Neural progenitor cell (in vitro differentiated cells): ENCODE data around the gene MAST1. TPM values are rescaled to one million over a fixed set of nuclear protein-coding genes. Genes with fewer than 3 reads are reported as not detected.
"Not testable (repeated sequence)": the region's sequence is repeated elsewhere in the genome, so short reads cannot be mapped to it uniquely, and the experiment has no call there.

ENCODE experiments used
- DNase-seq: peaks from one replicate; pipeline ENCODE4 v3.0.0-alpha.2; 2016; ENCODE audit warnings: low spot score
- H2AFZ ChIP-seq: fragments of 200-600 bp; sonication (generic); replicated peaks from 2 replicates; pipeline ENCODE4 v1.6.1; 2016; ENCODE audit warnings: antibody characterized with exemption
- H3F3A ChIP-seq: fragments of 200-600 bp; sonication (generic); 2 replicates; pipeline ENCODE4 v1.6.1; 2016; ENCODE audit warnings: antibody characterized with exemption, low read depth
- H3K27ac ChIP-seq: fragments of 200-600 bp; sonication (generic); 2 replicates; pipeline ENCODE4 v1.5.1; 2016; ENCODE audit warnings: mild to moderate bottlenecking
- H3K27me3 ChIP-seq: fragments of 200-600 bp; sonication (generic); 2 replicates; pipeline ENCODE4 v1.6.1; 2016; ENCODE audit warnings: mild to moderate bottlenecking, moderate library complexity
- H3K36me3 ChIP-seq: fragments of 200-600 bp; sonication (generic); 2 replicates; pipeline ENCODE4 v1.5.1; 2016
- H3K4me1 ChIP-seq: fragments of 200-600 bp; sonication (generic); 2 replicates; pipeline ENCODE4 v1.6.1; 2016; ENCODE audit warnings: mixed run types
- H3K4me2 ChIP-seq: fragments of 200-600 bp; sonication (generic); 2 replicates; pipeline ENCODE4 v1.6.1; 2016
- H3K4me3 ChIP-seq: fragments of 200-600 bp; sonication (generic); 2 replicates; pipeline ENCODE4 v1.5.1; 2016
- H3K79me2 ChIP-seq: fragments of 200-600 bp; sonication (generic); 2 replicates; pipeline ENCODE4 v1.6.1; 2016; ENCODE audit warnings: low read depth
- H3K9ac ChIP-seq: fragments of 200-600 bp; sonication (generic); 2 replicates; pipeline ENCODE4 v1.6.1; 2016
- H3K9me3 ChIP-seq: fragments of 200-600 bp; sonication (generic); 2 replicates; pipeline ENCODE4 v1.5.1; 2016; ENCODE audit warnings: low read depth
- H4K20me1 ChIP-seq: fragments of 200-600 bp; sonication (generic); 2 replicates; pipeline ENCODE4 v1.6.1; 2016; ENCODE audit warnings: low read depth
- H3K27ac Mint-ChIP-seq: 3 replicates; pipeline ENCODE4 v1.8.0; 2021; ENCODE audit warnings: mixed read lengths
- H3K27me3 Mint-ChIP-seq: 2 replicates; pipeline ENCODE4 v1.8.0; 2022; ENCODE audit warnings: low read depth, mild to moderate bottlenecking, inconsistent platforms, moderate library complexity, mixed read lengths; ENCODE audit not compliant: insufficient read depth
- H3K36me3 Mint-ChIP-seq: 3 replicates; pipeline ENCODE4 v1.8.0; 2021; ENCODE audit warnings: mixed read lengths
- H3K4me1 Mint-ChIP-seq: 3 replicates; pipeline ENCODE4 v1.8.0; 2021; ENCODE audit warnings: mixed read lengths
- H3K4me3 Mint-ChIP-seq: 3 replicates; pipeline ENCODE4 v1.8.0; 2021; ENCODE audit warnings: mild to moderate bottlenecking, moderate library complexity, mixed read lengths
- H3K9me3 Mint-ChIP-seq: 3 replicates; pipeline ENCODE4 v1.8.0; 2020; ENCODE audit warnings: mixed read lengths
- CTCF ChIP-seq: fragments of 200-600 bp; sonication (generic); IDR thresholded peaks from 2 replicates; pipeline ENCODE4 v1.5.1; 2017; ENCODE audit warnings: antibody characterized with exemption, mild to moderate bottlenecking
- EZH2 ChIP-seq: fragments of 200-600 bp; sonication (generic); IDR thresholded peaks from 2 replicates; pipeline ENCODE4 v1.6.1; 2017; ENCODE audit warnings: antibody characterized with exemption, mild to moderate bottlenecking, moderate library complexity
- EZH2phosphoT487 ChIP-seq: fragments of 200-600 bp; sonication (generic); IDR thresholded peaks from 2 replicates; pipeline ENCODE4 v1.6.1; 2017; ENCODE audit warnings: antibody characterized with exemption
- total RNA-seq: library from RNA; depleted of rRNA; stranded (reverse); fragments of >200 nt; gene quantifications from 2 replicates; pipeline ENCODE4 v1.2.3, GENCODE V29; 2015; ENCODE audit warnings: low replicate concordance

Gene MAST1
- total RNA-seq, 1 donor from 2014 or later, result 8.3 TPM

DNA sequence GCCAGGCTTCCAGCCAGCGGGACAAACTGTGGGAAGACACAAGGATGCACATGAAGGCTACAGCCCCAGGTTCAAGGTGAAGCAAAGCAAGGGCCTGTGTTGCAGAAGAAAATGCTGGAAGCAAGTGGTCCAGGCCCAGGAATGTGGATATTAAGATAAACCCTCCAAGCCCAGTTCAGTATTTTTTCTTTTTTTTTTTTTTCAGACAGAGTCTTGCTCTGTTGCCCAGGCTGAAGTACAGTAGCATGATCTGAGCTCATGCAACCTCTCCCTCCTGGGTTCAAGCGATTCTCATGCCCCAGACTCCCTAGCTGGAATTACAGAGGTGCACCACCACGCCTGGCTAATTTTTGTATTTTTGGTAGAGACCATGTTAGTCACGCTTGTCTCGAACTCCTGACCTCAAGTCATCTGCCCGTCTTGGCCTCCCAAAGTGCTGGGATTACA is 41.2 kb upstream of the MAST1 start:
- H2AFZ ChIP-seq, result no peak overlapping the region
- no peak for DNase-seq
- H4K20me1 ChIP-seq, result peaks cover 22% of the 10 kb centered on the region
- H3K27ac Mint-ChIP-seq, result no peak overlapping the region
- peaks cover 7% of the 10 kb centered on the region for H3K36me3 Mint-ChIP-seq
- H3K4me1 ChIP-seq, result peaks cover 17% of the 10 kb centered on the region
- H3K9me3 ChIP-seq, result no peaks in the 10 kb centered on the region
- no peaks in the 10 kb centered on the region for H3K36me3 ChIP-seq
- no peak overlapping the region for H3K4me3 ChIP-seq
- TF ChIP-seq CTCF (no peak), EZH2 (no peak), EZH2phosphoT487 (no peak)
- H3K4me3 Mint-ChIP-seq, result peak overlapping the region; percentile 75
- H3K9ac ChIP-seq, result no peak overlapping the region
- H3K79me2 ChIP-seq, result peaks cover 25% of the 10 kb centered on the region
- H3K27me3 ChIP-seq, result peaks cover 19% of the 10 kb centered on the region
- H3K27ac ChIP-seq, result no peak overlapping the region
- H3K4me1 Mint-ChIP-seq, result peaks cover 23% of the 10 kb centered on the region
- peaks cover 4% of the 10 kb centered on the region for H3K27me3 Mint-ChIP-seq
- H3K9me3 Mint-ChIP-seq, result no peaks in the 10 kb centered on the region
- H3F3A ChIP-seq, result peaks cover 60% of the 10 kb centered on the region
- H3K4me2 ChIP-seq, result no peak overlapping the region

GRCh38 chr19:12797607-12798006 is 40.7 kb upstream of the MAST1 start:
- not testable (repeated sequence) for H3K9me3 ChIP-seq, H3K4me3 ChIP-seq, H3K9ac ChIP-seq, DNase-seq, H2AFZ ChIP-seq, H3K36me3 ChIP-seq, H3K36me3 Mint-ChIP-seq, H3K4me3 Mint-ChIP-seq, H3K9me3 Mint-ChIP-seq, H3K27ac ChIP-seq, H3K27me3 Mint-ChIP-seq, H3K4me2 ChIP-seq, H3K27ac Mint-ChIP-seq
- Histone ChIP-seq H3F3A (peaks cover 60% of the 10 kb centered on the region), H3K79me2 (peaks cover 25% of the 10 kb centered on the region), H3K27me3 (peaks cover 19% of the 10 kb centered on the region), H3K4me1 (peaks cover 17% of the 10 kb centered on the region), H4K20me1 (peaks cover 22% of the 10 kb centered on the region)
- H3K4me1 Mint-ChIP-seq, result peaks cover 28% of the 10 kb centered on the region

GRCh38 chr19:12799742-12800465 is 38.4 kb upstream of the MAST1 start:
- Mint-ChIP-seq H3K4me1 (peaks cover 22% of the 10 kb centered on the region), H3K9me3 (no peaks in the 10 kb centered on the region), H3K36me3 (peaks cover 7% of the 10 kb centered on the region), H3K27me3 (peaks cover under 1% of the 10 kb centered on the region), H3K27ac (no peak overlapping the region), H3K4me3 (peak overlapping the region; percentile 94)
- no peak overlapping the region for H3K27ac ChIP-seq
- H3F3A ChIP-seq, result peaks cover 49% of the 10 kb centered on the region
- no peak overlapping the region for H2AFZ ChIP-seq
- H4K20me1 ChIP-seq, result peaks cover 22% of the 10 kb centered on the region
- peaks cover 12% of the 10 kb centered on the region for H3K27me3 ChIP-seq
- peak overlapping the region; percentile 95 for H3K4me2 ChIP-seq
- H3K4me1 ChIP-seq, result peaks cover 12% of the 10 kb centered on the region
- peaks cover 25% of the 10 kb centered on the region for H3K79me2 ChIP-seq
- no peak overlapping the region for H3K4me3 ChIP-seq
- TF ChIP-seq EZH2phosphoT487 (no peak), CTCF (no peak), EZH2 (no peak)
- no peak overlapping the region for H3K9ac ChIP-seq
- no peaks in the 10 kb centered on the region for H3K36me3 ChIP-seq
- DNase-seq, result no peak
- H3K9me3 ChIP-seq, result no peaks in the 10 kb centered on the region

DNA sequence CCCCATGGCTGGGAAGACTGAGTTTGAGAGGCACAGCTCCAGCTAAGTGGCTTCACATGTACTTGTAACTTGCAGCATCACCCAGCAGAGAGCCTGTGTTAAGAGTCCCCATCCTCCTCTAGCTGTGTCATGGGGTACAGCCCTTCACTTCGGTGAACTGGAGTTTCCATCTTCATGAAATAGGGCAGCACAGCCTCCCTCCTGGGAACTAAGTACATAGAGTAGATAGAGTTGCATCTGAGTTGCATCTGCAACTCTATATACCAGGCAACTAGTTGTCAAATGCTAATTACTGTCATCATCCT is 37.9 kb upstream of the MAST1 start:
- H3K79me2 ChIP-seq, result peaks cover 25% of the 10 kb centered on the region
- H3K4me3 Mint-ChIP-seq, result peak overlapping the region; percentile 94
- peaks cover 12% of the 10 kb centered on the region for H3K4me1 ChIP-seq
- H3K27me3 ChIP-seq, result peaks cover 12% of the 10 kb centered on the region
- peaks cover 22% of the 10 kb centered on the region for H4K20me1 ChIP-seq
- H3K9me3 Mint-ChIP-seq, result no peaks in the 10 kb centered on the region
- peaks cover 49% of the 10 kb centered on the region for H3F3A ChIP-seq
- H3K9me3 ChIP-seq, result no peaks in the 10 kb centered on the region
- H3K4me3 ChIP-seq, result peak overlapping the region; percentile 83
- H3K4me2 ChIP-seq, result peak overlapping the region; percentile 95
- TF ChIP-seq EZH2 (no peak), EZH2phosphoT487 (no peak), CTCF (no peak)
- H3K4me1 Mint-ChIP-seq, result peaks cover 22% of the 10 kb centered on the region
- no peak overlapping the region for H2AFZ ChIP-seq
- no peak for DNase-seq
- H3K36me3 Mint-ChIP-seq, result peaks cover 7% of the 10 kb centered on the region
- H3K36me3 ChIP-seq, result no peaks in the 10 kb centered on the region
- peak overlapping the region; percentile 81 for H3K9ac ChIP-seq
- H3K27ac Mint-ChIP-seq, result no peak overlapping the region
- no peak overlapping the region for H3K27ac ChIP-seq
- peaks cover 2% of the 10 kb centered on the region for H3K27me3 Mint-ChIP-seq
